ENCODE data around the gene PAX2. TPM values are rescaled to one million over a fixed set of nuclear protein-coding genes. Genes with fewer than 3 reads are reported as not detected.
"Not testable (repeated sequence)": the region's sequence is repeated elsewhere in the genome, so short reads cannot be mapped to it uniquely, and the experiment has no call there.

Gene PAX2
- not detected for total RNA-seq

DNA sequence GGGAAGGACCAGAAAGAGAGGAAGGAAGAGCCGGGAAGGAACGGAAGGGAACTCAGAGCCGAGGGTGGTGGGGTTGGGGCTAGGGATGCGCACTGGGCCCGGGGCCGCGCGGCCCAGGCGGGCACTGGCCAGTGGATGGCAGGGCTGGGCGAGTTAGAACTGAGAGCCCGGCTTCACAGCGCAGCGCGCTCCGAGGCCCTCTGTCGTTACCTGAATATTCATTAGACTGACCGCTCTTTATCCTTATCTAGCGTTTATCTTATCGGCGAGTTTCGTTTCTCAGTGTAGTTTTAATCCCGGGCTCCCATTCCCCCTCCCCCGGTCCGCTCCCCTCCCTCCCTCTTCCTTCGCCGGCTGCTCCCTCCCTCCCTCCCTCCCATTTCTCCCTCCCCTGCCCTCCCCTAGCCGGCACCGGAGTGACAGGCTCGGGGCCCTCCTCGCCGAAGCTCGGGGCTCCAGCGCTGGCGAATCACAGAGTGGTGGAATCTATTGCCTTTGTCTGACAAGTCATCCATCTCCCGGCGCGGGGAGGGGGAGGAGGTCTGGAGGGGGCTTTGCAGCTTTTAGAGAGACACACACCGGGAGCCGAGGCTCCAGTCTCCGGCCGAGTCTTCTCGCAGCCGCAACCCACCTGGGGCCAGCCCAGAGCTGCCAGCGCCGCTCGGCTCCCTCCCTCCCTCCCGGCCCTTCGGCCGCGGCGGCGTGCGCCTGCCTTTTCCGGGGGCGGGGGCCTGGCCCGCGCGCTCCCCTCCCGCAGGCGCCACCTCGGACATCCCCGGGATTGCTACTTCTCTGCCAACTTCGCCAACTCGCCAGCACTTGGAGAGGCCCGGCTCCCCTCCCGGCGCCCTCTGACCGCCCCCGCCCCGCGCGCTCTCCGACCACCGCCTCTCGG, at the start of gene PAX2:
Gene PAX2 (plus strand): TSS at position 596 of the 895 bp plus-strand sequence. CDS start 679 bp downstream, outside the sequence.
- no peak for DNase-seq

DNA sequence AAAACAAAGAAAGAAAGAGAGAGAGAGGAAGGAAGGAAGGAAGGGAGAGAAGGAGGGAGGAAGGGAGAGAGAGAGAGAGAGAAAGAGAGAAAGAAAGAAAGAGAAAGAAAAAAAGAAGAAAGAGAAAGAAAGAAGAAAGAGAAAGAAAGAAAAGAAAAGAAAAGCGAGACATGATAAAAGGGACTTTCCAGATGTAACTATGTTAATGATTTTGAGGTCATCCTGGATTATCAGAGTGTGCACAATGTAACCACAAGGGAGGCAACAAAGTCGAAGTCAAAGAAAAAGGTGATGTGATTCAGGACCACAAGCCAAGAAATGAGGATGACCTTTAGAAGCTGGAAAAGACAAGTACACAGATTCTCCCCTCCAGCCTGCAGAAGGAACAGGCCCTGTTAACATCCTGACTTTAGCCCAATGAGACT, 48.9 kb upstream of the PAX2 start:
- DNase-seq = no peak

DNA sequence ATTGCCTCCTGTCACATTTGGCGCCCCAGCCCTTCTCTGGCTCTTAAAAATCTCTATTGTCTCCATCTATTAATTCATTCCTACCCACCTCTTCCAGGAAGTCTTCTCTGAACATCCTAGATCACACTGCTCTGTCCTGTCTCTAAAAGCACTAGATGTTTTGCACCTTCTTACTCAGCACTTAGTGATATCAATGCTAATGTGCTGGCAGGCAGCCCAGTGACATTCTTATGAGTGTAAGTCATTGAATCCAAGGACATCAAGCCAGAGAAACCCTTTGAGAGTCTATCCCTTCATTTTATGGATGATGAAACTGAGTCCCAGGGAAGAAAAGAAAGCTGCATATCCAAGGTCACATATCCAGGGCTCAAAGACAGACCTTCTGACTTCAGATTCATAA, 48.3 kb upstream of the PAX2 start:
- DNase-seq = no peak

DNA sequence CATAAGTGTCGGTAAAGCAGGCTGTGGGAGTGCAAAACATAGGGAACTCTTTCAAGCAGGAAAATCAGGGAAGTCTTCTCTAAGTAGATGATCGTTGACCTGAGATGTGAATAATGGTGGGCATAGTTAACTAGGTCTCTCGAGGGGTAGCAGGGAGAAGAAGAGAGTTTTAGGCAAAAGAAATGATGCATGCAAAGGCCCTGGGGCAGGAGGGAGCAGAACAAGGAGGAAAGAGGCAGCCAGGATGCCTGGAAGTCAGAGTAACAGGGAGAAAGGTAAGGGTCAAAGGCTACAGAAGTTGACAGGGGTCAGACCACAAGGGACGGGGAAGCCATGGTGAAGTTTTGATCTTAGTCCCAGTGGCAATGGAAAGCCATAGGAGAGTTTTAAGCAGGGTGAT, 47.8 kb upstream of the PAX2 start:
- DNase-seq = no peak

DNA sequence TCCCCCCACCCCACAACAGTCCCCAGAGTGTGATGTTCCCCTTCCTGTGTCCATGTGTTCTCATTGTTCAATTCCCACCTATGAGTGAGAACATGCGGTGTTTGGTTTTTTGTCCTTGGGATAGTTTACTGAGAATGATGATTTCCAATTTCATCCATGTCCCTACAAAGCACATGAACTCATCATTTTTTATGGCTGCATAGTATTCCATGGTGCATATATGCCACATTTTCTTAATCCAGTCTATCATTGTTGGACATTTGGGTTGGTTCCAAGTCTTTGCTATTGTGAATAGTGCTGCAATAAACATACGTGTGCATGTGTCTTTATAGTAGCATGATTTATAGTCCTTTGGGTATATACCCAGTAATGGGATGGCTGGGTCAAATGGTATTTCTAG, 43.7 kb upstream of the PAX2 start:
- not testable (repeated sequence) for DNase-seq

DNA sequence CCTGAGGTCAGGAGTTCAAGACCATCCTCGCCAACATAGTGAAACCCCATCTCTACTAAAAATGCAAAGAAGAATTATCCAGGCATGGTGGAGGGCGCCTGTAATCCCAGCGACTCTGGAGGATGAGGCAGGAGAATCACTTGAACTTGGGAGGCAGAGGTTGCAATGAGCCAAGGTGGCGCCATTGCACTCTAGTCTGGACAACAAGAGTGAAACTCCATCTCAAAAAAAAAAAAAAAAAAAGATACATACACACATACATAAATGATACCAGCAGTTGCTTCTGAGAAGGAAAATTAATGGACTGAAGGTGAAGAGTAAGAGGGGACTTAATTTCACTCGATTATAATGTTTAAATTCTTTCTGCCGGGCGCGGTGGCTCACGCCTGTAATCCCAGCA, 40.2 kb upstream of the PAX2 start:
- no peak for DNase-seq

DNA sequence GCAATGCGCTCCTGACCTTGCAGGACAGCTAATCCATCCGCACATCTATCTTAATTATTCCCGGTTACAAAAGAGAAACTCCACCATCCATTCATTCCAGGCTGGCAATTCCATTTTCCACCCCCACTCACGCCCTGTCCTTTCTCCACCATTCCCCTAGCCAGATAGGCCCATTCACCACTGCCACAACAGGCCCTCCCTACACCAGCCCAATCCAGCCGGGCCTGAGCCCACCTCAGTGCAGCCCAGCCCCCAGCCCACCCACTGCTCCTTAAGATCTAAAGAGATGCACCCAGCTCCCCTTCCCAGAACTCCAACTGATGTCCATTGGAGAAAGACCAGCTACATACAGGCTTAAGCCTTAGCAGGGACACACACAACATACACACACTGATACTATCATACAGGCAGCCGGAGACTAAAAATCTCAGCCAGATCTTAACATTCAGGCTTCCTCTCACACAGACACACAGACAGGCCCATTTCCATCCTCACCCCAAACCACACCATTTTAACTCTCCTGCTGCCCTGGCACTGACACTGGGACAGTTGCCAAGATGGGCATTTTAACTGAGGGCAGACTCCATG, 38.0 kb upstream of the PAX2 start:
- no peak for DNase-seq

DNA sequence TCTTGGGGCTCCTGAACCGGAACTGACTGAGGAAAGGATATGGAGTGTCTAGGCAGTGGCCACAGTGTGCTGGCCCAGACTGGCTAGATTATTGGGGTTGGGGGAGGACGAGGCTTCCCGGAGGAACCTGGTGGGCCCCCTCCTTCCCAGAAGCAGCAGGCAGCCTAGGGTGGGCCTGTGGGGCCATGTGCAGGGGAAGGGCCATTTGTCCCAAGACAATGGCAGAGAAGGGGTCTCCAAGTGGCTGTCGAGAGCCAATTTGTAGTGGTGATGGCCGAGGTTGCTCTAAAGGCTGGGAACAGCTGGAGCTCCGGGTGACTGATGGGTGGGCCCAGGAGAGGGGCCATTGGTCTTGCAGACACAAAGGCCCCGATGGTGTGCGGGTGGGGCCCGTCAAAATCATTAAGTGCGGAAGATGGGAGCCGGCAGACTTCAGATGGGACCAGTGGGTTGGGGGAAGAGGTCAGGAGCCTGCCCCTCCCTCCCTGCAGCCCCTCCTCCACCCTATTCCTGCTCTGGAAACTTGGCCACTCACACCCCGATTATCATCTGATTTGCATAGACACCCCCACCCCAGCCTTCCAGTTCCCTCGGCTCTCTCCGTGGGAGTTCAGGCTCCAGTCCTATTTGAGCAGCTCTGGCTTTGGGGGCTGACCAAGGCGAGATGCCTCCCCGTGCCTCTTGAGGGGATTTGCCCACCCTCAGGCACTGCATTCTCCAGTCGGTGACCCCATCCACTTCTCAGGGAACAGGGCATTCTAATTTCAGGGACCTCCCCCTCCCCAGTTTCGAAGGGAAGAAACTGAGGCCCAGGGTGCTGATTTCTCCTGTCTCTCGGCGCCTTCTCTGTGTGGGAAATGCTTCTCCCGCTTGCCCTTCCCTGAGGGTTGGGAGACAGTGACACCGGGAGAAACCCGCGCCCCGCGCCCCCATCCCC, 36.0 kb upstream of the PAX2 start:
- no peak for DNase-seq

DNA sequence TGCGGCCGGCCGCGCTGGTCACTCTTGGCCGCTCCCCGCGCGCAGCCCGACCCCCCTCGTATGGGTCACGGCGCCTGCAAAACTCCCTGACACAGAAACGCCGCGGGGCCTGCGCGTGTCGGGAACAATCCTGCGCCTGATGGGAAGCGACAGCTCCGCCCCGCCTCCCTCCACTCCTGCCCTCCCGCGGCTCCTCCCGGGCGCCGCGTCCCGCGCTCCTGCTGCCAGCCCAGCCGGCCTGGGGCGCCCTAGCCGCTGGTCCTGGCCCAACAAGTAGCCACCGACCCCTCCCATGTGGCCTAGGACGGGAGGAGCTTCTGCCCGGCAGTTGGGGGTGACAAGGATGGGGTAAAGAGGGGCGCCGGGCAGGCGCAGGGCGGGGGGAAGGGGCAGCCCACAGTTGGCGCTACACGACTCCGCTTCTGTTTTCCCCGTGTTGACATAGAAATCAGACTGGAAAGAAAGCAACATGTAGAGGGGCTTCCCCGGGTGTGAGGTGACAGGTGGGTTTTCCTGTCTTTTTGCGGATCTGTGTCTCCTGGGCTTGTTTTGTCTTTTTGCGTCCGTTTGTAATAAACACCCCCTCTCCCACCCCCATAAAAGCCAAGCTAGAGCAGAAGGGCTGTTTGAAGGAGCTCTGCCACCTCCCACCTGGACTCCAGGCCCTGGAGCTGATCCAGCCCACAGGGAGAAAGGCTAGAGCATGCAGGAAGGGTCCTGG, 35.1 kb upstream of the PAX2 start:
- no peak for DNase-seq

DNA sequence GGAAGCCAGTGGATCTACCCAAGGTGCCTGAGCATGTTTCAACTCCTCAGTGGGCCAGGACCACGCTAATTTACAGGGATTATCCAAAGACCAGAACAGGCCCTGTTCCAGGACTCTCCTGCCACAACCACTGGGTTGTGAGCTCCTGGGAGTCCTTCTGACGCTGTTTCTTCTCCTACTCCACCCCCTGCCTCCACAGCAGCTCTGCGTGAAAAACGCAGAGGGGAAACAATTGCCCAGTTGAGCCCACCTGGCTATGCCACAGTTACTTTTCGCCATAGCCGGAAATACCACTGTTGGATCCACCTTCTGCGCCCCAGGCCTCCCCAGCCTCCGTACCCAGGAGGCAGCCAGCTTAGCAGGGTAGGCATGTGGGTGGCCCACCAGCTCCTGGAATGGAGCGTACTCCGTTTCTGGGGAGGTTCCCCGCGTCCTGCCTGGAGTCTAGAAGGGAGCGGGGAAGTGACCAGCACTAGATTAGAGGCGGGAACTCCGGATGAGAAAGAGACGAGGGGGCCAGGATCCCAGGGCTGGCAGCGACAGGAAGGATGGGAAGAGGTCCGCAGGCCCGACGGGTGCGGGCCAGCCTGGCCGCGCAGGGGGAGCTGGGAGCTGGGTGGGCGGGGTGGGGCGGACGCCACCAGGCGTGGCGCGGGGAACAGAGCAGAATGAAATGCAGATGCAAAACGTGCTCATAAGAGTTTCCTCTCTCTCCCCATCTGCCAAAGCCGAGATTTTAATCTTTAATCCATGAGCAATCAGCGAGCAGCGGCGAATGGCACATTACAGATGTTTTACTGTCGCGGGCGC, 32.1 kb upstream of the PAX2 start:
- DNase-seq = no peak

DNA sequence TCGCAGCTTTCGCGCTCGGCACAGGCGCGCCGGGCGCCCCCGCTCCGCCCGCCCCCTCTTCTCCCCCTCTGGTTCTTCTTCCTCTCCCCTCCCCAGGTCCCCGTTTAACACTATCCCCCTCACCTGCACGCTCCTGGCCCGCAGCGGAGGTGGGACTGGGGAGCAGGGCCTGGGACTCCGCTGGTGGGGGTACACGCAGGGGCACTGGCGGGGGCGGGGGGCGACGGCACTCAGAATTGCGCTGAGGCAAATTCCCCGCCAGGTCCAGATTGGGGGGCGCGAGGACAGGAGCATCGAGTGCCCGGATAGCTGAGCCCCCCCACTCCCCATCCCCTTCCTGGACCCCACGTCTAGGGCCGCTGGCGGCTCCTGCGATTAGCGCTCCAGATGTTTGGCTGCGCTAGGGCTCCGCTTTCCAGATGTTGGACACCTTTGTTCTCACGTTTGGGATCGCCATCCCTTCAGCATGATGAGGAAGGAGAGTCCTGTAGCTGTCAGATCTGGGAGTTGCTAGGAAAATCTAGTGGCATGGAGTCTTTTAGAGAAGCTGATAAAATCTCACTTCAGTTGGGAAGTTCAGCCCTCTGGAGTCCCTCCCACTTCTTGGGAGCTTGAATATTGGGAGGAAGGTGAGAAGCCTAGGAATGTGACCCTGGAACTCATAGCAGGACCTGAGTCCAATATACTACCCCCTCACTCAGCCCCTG, 31.4 kb upstream of the PAX2 start:
- no peak for DNase-seq

DNA sequence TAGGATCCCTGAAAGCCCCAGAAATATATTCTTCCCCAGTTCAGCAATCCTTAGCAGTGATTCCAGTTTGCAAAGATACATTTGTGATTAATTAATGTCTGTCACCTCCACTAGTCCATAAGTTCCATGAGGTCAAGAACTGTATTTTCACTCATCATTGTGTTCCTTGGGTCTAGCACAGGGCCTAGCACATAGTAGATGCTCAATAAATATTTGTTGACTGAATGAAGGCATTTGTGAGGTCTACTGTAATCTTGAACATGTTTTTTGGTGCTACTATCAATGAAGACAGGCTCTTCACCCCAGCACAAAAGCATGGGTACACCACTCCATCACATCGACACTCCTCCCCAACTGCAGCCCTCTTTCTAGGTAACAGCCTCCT, 30.8 kb upstream of the PAX2 start:
- DNase-seq = no peak

DNA sequence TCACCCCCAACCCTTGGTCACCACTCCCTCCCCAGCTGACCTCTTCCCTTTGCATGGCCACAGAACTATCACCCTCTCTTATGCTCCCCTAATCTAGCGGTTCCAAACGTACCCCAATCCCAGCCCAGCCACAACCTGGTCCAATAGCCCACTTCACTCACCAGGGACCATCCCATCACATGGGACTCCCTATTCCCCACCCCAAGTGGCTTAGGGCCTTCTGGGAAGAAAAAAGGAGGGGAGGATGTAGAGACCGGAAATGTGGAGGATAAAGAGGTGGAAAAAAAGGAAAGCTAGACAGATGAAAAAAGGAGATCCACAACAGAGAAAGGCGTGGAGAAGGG, 30.3 kb upstream of the PAX2 start:
- DNase-seq = no peak

DNA sequence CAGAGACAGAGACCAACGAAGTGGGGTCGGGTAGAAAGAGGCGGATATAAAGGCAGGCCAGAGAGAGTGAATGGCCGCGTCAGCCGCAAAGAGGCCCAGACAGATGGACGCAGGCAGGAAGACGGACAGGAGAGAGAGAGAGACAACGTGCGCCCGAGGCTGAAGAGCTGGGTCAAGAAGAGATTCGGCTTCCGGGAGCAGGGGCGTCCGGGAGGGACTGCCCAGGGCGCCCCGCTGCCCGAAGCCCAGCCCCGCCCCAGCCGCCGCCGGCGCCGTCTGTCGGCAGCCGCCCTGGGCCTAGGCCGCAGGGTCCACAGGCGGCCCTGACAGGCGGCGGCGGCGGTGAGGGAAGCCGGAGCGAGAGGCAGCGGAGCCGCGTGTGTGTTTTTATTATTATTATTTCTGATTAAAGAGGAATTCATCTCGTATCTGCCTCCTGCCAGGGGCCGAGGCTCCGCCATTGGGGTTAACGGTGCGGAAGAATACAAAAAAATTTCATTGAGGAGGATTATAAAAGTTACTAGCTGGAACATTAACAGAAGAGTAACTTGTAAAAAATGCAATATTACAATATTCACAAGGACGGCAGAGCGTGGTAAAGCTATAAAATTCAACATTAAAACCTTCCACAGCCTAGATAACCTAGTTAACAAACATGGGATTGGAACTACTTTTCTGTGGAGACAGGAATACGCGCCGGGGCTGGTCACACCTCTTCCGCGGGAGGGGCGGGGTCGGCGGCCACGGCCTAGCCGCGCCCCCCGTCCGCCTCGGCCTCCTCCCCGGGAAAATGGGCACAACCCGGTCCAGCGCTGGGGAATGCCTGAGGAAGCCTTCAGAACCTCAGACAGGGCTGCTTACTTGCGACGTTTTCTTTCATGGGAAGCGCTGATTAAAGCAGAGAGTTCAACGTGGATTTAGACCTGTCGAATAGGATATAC, 29.7 kb upstream of the PAX2 start:
- DNase-seq = no peak

DNA sequence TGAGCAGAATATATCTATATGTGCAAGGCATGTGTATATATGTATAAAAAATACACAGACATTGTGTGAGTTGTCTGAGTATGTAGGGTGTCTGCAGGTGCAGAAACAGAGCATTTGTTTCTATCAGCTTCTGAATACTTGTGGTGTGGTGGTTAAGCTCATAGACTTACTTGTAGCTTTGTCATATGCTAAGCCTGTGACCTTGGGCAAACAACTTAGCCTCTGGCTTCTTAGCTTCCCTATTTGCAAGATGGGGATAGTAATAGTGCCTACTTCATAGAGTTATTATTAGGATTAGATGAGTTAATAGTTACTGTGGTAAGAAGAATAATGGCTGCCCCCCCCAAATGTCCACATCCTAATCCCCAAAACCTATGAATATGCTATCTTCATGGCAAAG, 28.2 kb upstream of the PAX2 start:
- no peak for DNase-seq

DNA sequence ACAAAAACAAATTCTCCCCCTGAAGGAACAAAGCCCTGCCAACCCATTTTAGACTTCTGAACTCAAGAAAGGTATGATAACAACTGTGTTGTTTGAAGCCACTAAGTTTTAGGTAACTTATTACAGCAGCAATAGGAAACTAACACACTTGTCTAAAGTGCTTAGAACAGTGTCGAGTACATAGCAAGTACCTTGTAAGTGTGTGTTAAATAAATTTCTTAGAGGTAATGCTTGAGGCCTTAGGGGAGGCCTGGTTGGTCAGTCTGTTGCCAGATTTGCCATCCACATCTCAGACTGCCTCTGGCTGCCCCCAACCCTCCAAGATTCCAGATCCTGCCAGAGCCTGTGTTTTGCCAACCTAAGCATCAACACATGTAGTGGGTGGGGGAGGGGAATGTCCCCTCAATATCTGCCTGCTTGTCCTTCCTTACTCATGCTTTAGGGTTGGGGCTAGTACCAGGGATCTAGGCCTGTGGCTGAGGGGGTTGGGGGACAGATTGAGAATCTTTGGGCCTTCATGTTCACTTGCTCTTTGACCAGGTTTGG, 27.1 kb upstream of the PAX2 start:
- no peak for DNase-seq

DNA sequence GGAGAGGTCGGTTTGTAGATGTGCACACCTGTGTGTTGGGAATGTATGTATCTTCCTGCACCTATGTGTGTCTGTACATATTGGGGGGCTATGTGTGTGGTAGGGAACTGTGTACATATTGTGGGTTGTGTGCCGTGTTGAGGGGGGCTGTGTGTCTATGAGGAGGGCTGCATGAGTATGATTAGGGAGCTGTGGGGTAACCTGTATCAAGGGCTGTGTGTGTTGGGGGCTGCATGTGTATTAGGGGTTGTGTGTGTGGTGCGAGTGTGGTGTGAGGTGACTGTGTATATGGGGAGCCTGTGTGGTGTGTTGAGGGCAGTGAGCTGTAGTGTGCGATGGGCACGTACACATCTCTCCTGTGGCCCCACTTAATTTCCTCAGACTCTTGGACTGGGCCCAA, 22.2 kb upstream of the PAX2 start:
- DNase-seq = no peak

DNA sequence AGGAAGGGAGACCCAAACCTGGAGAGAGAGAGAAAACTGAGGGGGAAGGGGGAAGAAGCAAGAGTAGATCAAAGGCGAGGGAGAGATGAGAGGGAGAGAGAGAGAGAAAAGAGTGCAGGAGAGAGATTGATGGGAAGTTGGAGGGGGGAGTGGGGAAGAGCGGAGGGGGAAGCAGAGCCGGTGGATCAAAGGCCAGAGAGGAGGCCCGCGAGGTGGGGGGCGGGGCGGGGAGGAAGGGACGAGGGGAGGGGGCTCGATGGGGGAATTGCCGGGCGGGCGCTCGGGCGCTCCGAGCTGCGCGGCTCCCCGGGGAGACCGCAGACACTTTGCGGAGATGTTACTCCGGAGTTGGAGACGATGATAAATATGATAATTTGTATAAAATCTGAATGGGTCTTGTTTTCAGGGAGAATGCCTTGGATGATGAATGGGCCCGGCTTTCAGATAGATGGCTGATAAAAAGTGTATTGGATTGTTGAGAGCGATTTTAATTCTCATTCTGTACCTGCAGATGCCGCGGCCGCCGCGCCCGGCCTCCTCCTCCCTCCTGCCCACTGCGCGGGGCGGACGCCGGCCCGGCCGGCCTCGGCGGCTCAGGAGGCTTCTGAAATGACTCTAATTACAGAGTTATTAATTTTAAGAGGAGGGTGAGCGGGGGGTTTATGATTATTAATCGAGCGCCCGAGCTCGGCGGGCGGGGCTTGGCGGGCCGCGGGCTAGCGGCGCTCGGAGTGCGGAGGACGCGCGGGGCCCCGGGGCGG, 21.4 kb upstream of the PAX2 start:
- DNase-seq = no peak

Data from occipital lobe (tissue), 2 donors.